Measurements from ENCODE around the gene WDHD1.
"Not testable (repeated sequence)": the region's sequence is repeated elsewhere in the genome, so short reads cannot be mapped to it uniquely, and the experiment has no call there.

Gene WDHD1

DNA sequence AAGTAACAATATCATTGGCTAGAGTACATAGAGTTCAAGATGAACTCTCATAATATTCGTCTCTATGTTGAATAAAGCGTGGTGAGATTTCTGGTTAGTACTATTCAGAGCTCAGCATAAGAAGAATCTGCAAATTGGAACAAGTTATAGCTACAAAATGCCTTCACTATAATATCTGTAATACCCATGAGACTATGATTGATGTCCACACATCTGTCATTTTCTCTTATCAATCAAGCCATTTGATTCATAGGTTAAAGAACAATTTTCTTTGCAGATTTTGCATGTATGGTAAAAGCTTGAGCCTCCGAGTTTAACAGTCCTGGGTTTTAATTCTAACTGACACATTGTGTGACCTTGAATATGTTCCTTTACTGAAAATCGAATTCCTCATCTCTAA is 1.6 kb upstream of the WDHD1 start:
- peak overlapping the region; percentile 86 for H3K4me3 ChIP-seq (ENCODE audit: low read depth, low read length)
- TF ChIP-seq, protein P1, sequence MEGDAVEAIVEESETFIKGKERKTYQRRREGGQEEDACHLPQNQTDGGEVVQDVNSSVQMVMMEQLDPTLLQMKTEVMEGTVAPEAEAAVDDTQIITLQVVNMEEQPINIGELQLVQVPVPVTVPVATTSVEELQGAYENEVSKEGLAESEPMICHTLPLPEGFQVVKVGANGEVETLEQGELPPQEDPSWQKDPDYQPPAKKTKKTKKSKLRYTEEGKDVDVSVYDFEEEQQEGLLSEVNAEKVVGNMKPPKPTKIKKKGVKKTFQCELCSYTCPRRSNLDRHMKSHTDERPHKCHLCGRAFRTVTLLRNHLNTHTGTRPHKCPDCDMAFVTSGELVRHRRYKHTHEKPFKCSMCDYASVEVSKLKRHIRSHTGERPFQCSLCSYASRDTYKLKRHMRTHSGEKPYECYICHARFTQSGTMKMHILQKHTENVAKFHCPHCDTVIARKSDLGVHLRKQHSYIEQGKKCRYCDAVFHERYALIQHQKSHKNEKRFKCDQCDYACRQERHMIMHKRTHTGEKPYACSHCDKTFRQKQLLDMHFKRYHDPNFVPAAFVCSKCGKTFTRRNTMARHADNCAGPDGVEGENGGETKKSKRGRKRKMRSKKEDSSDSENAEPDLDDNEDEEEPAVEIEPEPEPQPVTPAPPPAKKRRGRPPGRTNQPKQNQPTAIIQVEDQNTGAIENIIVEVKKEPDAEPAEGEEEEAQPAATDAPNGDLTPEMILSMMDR (conservative IDR thresholded peaks at IDR 0.05; ENCODE audit: low read depth, low read length), result no peak
- no peak for DNase-seq (ENCODE audit: low read depth)

DNA sequence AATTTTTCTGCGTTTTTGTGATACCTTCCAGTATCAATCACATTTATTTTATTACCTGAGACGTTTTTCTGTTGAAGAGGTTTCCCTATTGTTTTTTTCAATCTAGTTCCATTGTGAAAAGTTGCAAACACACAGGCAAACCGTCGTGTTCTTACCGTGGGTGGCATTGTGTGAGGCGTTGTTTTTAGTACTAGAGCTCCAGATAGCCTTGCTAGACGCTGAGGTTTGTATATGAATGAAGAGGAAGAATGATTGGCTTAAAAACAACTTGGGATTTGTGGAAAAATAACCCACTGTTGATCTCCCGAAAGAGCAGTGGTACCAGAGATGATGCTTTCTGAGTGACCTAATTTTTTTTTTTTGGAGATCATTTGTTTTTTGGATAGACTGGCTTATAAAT is 1.2 kb upstream of the WDHD1 start:
- TF ChIP-seq, protein P1 (conservative IDR thresholded peaks at IDR 0.05; ENCODE audit: low read depth, low read length), result no peak
- peak overlapping the region; percentile 86 for H3K4me3 ChIP-seq (ENCODE audit: low read depth, low read length)
- DNase-seq (ENCODE audit: low read depth), result no peak

DNA sequence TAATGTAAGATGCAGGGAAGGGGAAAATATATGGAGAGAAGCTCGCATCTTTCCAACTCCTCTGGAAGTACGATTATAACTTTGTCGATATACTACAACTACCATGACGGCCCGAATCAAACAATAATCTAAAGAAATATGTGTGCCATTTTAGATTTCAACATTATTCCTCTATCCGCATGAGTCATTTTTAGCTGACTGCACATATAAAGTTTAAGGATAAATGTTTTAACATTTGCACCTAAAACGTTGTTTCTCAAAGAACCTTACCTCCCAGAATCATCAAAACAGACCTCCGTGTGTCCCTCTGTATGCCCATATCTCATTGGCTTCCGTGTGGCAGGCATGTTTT is 482 bp downstream of the WDHD1 start:
- peak overlapping the region; percentile 86 for H3K4me3 ChIP-seq (ENCODE audit: low read depth, low read length)
- no peak for DNase-seq (ENCODE audit: low read depth)
- TF ChIP-seq, protein P1 (conservative IDR thresholded peaks at IDR 0.05; ENCODE audit: low read depth, low read length), result no peak

DNA sequence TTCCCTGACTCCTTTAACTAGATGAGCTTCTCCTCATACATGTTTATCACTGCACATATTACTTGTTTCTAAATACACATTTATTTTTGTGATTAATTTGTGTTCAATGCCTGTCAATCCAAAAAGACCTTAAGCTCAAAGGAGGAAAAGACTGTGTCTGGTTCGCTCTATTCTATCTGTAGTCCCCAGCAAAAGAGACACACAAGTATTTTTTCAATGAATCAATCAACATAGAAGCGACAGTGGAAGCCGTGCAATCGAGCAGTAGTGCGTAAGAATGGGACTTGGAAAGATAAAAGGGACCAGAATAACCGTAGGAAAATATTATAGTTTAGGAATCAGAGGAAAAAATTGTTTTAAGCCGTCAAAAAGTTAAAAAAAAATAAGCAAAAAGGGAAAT is 951 bp downstream of the WDHD1 start:
- peak overlapping the region; percentile 86 for H3K4me3 ChIP-seq (ENCODE audit: low read depth, low read length)
- DNase-seq (ENCODE audit: low read depth), result no peak
- TF ChIP-seq, protein P1 (conservative IDR thresholded peaks at IDR 0.05; ENCODE audit: low read depth, low read length), result no peak

DNA sequence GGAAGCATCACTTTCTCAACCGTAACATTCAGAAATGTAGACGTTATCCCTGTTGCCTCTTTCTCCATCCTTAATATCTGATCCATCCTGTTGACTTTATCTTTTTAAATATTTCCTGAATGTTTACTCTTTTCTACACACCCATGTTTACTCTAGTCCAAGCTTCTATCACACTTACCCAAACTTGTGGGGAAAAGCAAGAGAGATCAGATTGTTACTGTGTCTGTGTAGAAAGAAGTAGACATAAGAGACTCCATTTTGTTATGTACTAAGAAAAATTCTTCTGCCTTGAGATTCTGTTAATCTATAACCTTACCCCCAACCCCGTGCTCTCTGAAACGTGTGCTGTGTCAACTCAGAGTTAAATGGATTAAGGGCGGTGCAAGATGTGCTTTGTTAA is 2.5 kb downstream of the WDHD1 start:
- H3K4me3 ChIP-seq (ENCODE audit: low read depth, low read length); DNase-seq (ENCODE audit: low read depth): not testable (repeated sequence)

DNA sequence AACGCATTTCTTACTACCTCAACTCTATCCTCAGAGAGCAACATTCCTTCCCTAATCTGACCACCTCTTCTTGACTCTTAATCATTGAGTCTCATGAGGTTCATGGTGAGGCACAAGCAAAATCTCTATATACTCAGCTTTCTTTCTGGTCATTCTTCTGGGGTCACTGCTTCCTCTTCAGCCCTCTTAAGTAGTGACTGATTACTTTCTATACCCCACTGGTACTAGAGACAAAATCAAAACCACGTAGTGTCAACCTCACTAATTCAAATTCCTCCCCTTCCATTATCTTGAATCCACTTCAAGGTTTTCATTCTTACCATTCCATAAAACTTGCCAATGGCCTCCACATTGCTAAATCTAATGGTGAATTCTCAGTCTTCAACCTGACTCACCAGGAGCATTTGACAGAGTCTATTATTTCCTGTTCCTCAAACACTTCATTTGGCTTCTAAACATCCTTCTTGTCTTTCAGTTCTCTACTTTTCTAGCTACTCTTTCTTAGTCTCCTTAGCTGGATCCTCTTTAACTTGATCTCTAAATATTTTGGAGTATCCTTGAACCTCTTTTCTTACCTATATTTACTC is 6.8 kb downstream of the WDHD1 start:
- H3K4me3 ChIP-seq (ENCODE audit: low read depth, low read length), result no peak overlapping the region
- DNase-seq (ENCODE audit: low read depth), result peak; percentile 28
- TF ChIP-seq, protein P1 (conservative IDR thresholded peaks at IDR 0.05; ENCODE audit: low read depth, low read length), result no peak

DNA sequence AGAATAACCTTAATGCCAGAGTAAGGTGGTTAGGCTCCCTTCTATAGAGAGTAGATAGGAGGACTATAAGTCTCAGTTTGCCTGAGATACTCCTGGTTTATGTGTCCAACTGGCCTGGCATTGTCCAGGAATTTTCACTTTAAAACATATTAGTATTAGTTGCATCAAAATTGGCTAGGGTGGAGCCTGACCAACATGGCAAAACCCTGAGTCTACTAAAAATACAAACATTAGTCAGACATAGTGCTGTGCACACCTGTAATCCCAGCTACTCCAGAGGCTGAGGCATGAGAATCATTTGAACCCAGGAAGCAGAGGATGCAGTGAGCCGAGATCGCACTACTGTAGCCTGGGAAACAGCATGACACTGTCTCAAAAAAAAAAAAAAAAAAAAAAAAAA is 11.9 kb downstream of the WDHD1 start:
- TF ChIP-seq, protein P1 (conservative IDR thresholded peaks at IDR 0.05; ENCODE audit: low read depth, low read length), result no peak
- no peak for DNase-seq (ENCODE audit: low read depth)
- H3K4me3 ChIP-seq (ENCODE audit: low read depth, low read length), result no peak overlapping the region

Measured in choroid plexus epithelial cell (primary cell).